Measurements from ENCODE around the gene SMARCD1. TPM values are rescaled to one million over a fixed set of nuclear protein-coding genes. Genes with fewer than 3 reads are reported as not detected.
A peak's percentile ranks its signal among the peaks of the same experiment; 100 is the strongest.

SMARCD1 gene
- total RNA-seq, 4 donors from 2014 or later, result 45.9 to 97.2 (median 65.3) TPM

DNA sequence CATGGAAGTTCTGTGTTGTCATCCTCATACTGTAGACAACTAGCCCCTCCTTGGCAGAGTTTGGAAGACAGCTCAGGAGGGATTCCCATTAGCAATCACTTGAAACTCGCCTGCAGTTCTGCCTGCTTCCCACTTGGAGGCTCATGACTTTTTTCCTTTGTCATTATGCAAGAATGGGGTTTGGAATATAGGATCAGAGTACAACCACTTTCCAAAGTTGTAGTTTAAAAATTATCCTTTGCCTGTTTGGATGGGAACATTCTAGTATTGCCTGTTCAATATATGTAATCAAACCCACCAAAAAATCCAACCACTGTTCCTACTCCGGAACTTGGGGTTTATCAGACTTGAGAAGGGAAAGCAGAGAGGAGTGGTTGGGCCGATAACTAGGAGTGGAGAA lies 16.5 kb downstream of the SMARCD1 start:
- no peak for DNase-seq (ENCODE audit: low spot score in 2 of 2)
- Histone ChIP-seq H3K27me3 (no peaks in the 10 kb centered on the region), H3K9me3 (no peaks in the 10 kb centered on the region), H3K27ac (no peak overlapping the region), H3K4me1 (peaks cover 0 to 37% (median 16%) of the 10 kb centered on the region in 4 donors), H3K36me3 (peaks cover 4 to 48% (median 15%) of the 10 kb centered on the region in 3 donors), H3K4me3 (no peak overlapping the region)
- TF ChIP-seq CTCF (IDR thresholded peaks at IDR 0.05) (peak; percentile 7 to 36 (median 28)), EP300 (IDR thresholded peaks at IDR 0.05) (no peak)
- 76 to 77% methylated on average over 3 of the region's 3 CpGs for WGBS, 2 donors

GRCh38 chr12:50102131-50102531 lies 17.0 kb downstream of the SMARCD1 start:
- no peak for TF ChIP-seq POLR2A (IDR thresholded peaks at IDR 0.05)
- no peak for TF ChIP-seq CTCF (IDR thresholded peaks at IDR 0.05)
- no peak for TF ChIP-seq EP300 (IDR thresholded peaks at IDR 0.05)
- Histone ChIP-seq H3K27me3 (no peaks in the 10 kb centered on the region), H3K27ac (peak overlapping the region in 2 of 4 donors; percentile 63 to 67), H3K4me3 (no peak overlapping the region), H3K4me1 (peaks cover 0 to 37% (median 16%) of the 10 kb centered on the region in 4 donors), H3K36me3 (peaks cover 0 to 44% (median 11%) of the 10 kb centered on the region in 3 donors), H3K9me3 (no peaks in the 10 kb centered on the region)
- 61 to 66% methylated on average over 2 of the region's 2 CpGs for WGBS, 2 donors
- no peak for DNase-seq (ENCODE audit: low spot score in 2 of 2)

DNA sequence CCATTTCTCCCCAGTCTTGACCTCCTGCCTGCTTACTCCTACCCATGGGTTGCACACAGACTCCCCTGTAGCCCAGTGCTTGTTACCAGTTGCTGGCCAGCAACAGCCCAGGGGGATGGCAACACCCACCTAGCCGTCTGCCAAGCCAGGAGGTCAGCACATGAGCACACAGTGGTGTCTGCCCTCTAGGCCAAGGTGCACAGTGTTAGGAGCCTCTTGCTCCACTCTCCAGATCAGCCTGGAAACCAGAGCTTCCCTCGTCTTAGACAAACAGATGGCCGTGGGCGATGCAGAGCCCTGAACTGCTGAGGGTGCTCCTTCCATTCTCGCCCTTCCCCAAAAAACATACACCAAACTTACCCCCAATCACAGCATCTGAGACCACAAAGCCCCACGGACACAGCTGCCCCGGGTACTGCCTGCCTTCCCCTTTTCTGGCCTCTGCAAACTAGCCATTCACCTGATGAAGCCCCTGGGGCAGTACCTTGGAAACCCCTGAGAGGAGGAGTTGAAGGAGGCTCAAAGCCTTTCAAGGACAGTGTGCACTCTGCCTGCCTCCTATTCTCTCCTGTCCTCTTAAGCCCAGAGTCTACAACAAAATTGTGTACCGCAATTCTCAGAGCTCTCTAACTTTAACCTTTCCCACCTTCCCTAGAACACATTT lies 17.6 kb downstream of the SMARCD1 start:
- Histone ChIP-seq H3K27ac (peak overlapping the region in 3 of 4 donors; percentile 42 to 67 (median 63)), H3K27me3 (no peaks in the 10 kb centered on the region), H3K36me3 (peaks cover 0 to 37% (median 11%) of the 10 kb centered on the region in 3 donors), H3K4me3 (no peak overlapping the region), H3K4me1 (peaks cover 0 to 37% (median 16%) of the 10 kb centered on the region in 4 donors), H3K9me3 (no peaks in the 10 kb centered on the region)
- no peak for DNase-seq (ENCODE audit: low spot score in 2 of 2)
- WGBS, 2 donors, result 51 to 74% methylated on average over 8 of the region's 8 CpGs
- TF ChIP-seq EP300 (IDR thresholded peaks at IDR 0.05), result peak in 1 of 2 donors; percentile 18
- no peak for TF ChIP-seq CTCF (IDR thresholded peaks at IDR 0.05)

- no peak for DNase-seq (ENCODE audit: low spot score in 2 of 2)
- Histone ChIP-seq H3K27me3 (no peaks in the 10 kb centered on the region), H3K4me1 (peaks cover 0 to 37% (median 16%) of the 10 kb centered on the region in 4 donors), H3K4me3 (no peak overlapping the region), H3K36me3 (peaks cover 0 to 31% (median 11%) of the 10 kb centered on the region in 3 donors), H3K27ac (peak overlapping the region in 3 of 4 donors; percentile 42 to 67 (median 63)), H3K9me3 (no peaks in the 10 kb centered on the region)
- whole genome bisulfite sequencing, 2 donors, result 86 to 100% methylated on average over 2 of the region's 2 CpGs
- TF ChIP-seq EP300 (IDR thresholded peaks at IDR 0.05) (no peak), POLR2A (IDR thresholded peaks at IDR 0.05) (no peak), CTCF (IDR thresholded peaks at IDR 0.05) (no peak)
Observed at GRCh38 chr12:50103351-50103750, 18.2 kb downstream of the SMARCD1 start.

DNA sequence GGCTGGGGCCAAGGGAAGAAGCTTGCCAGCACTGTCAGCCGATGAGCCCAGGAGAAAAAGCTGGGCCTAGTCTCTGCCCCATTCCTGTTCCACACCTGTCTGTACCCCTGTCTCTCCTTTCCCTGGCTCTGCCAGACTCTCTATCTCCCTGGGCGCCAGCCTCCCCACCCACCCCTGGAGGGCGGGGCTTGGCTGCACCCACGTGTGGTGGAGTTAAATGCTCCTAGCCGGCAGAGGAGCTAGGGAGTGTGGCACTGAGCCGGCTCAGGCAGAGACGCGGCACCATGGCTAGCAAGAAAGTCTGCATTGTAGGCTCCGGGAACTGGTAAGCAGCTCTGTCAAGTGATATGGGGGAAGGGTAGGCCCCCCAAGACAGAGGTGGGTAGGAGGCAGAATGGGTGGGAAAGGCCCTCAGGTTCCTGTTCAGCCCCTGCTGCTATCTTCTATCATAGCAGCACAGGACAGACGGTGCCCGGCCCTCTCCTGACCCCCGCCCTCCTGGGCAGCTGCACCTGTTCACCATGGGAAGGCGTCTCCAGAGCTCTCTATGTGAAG lies 18.7 kb downstream of the SMARCD1 start, which contains the start of gene GPD1:
Gene GPD1 (plus strand): TSS at position 242 of the 555 bp plus-strand sequence. CDS start 43 bp downstream, at position 285.
- peak in 1 of 2 donors; percentile 30 for DNase-seq (ENCODE audit: low spot score in 2 of 2)
- TF ChIP-seq EP300 (IDR thresholded peaks at IDR 0.05), result peak in 1 of 2 donors; percentile 41
- TF ChIP-seq CTCF (IDR thresholded peaks at IDR 0.05), result no peak
- peak in 1 of 2 donors; percentile 45 for TF ChIP-seq POLR2A (IDR thresholded peaks at IDR 0.05)
- H3K27ac ChIP-seq, result peak within 1 kb of the TSS; percentile 17 to 67 (median 52)

More for the DNA sequence above, 18.7 kb downstream of the SMARCD1 start, which contains the start of gene GPD1:
- Histone ChIP-seq H3K4me1 (peaks cover 0 to 37% (median 16%) of the 10 kb centered on the region in 4 donors), H3K9me3 (no peaks in the 10 kb centered on the region), H3K27me3 (no peaks in the 10 kb centered on the region), H3K4me3 (peak within 1 kb of the TSS in 2 of 4 donors; percentile 7 to 17), H3K36me3 (peaks cover 0 to 26% (median 7%) of the 10 kb centered on the region in 3 donors)
- WGBS, 2 donors, result 32 to 38% methylated on average over 11 to 13 of the region's 13 CpGs
